ENCODE results near the gene TRAF3IP1.

- TF ChIP-seq, protein P1, sequence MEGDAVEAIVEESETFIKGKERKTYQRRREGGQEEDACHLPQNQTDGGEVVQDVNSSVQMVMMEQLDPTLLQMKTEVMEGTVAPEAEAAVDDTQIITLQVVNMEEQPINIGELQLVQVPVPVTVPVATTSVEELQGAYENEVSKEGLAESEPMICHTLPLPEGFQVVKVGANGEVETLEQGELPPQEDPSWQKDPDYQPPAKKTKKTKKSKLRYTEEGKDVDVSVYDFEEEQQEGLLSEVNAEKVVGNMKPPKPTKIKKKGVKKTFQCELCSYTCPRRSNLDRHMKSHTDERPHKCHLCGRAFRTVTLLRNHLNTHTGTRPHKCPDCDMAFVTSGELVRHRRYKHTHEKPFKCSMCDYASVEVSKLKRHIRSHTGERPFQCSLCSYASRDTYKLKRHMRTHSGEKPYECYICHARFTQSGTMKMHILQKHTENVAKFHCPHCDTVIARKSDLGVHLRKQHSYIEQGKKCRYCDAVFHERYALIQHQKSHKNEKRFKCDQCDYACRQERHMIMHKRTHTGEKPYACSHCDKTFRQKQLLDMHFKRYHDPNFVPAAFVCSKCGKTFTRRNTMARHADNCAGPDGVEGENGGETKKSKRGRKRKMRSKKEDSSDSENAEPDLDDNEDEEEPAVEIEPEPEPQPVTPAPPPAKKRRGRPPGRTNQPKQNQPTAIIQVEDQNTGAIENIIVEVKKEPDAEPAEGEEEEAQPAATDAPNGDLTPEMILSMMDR (IDR thresholded peaks at IDR 0.05; ENCODE audit: poor library complexity, severe bottlenecking): no peak
- TF ChIP-seq, protein P2, sequence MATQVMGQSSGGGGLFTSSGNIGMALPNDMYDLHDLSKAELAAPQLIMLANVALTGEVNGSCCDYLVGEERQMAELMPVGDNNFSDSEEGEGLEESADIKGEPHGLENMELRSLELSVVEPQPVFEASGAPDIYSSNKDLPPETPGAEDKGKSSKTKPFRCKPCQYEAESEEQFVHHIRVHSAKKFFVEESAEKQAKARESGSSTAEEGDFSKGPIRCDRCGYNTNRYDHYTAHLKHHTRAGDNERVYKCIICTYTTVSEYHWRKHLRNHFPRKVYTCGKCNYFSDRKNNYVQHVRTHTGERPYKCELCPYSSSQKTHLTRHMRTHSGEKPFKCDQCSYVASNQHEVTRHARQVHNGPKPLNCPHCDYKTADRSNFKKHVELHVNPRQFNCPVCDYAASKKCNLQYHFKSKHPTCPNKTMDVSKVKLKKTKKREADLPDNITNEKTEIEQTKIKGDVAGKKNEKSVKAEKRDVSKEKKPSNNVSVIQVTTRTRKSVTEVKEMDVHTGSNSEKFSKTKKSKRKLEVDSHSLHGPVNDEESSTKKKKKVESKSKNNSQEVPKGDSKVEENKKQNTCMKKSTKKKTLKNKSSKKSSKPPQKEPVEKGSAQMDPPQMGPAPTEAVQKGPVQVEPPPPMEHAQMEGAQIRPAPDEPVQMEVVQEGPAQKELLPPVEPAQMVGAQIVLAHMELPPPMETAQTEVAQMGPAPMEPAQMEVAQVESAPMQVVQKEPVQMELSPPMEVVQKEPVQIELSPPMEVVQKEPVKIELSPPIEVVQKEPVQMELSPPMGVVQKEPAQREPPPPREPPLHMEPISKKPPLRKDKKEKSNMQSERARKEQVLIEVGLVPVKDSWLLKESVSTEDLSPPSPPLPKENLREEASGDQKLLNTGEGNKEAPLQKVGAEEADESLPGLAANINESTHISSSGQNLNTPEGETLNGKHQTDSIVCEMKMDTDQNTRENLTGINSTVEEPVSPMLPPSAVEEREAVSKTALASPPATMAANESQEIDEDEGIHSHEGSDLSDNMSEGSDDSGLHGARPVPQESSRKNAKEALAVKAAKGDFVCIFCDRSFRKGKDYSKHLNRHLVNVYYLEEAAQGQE (IDR thresholded peaks at IDR 0.05; ENCODE audit: borderline replicate concordance): no peak
These were observed 110.5 kb downstream of the TRAF3IP1 start for GRCh38 chr2:238430781-238431180.

Measured in neural cell (in vitro differentiated cells).